RPMI7951 (cell line): ENCODE measurements around the gene UNC13C. TPM values are rescaled to one million over a fixed set of nuclear protein-coding genes. Genes with fewer than 3 reads are reported as not detected.
A peak's percentile ranks its signal among the peaks of the same experiment; 100 is the strongest.

Experiments used
- DNase-seq: peaks from one replicate; pipeline ENCODE4 v3.0.0-alpha.2; 2012; ENCODE audit warnings: low read depth
- total RNA-seq: library from RNA; depleted of rRNA; stranded (reverse); fragments of >200 nt; shearing (Covaris generic); gene quantifications from 2 replicates; pipeline ENCODE4 v1.2.3, GENCODE V29; 2014

UNC13C gene
- total RNA-seq, 1 experiment from 2014 or later = not detected

GRCh38 chr15:54109014-54109413 lies 130.8 kb downstream of the UNC13C start:
- DNase-seq = no peak

- DNase-seq = no peak
These were observed 140.8 kb downstream of the UNC13C start for GRCh38 chr15:54119051-54119450.

GRCh38 chr15:54120949-54121463 lies 142.8 kb downstream of the UNC13C start:
- no peak for DNase-seq

- no peak for DNase-seq
These were observed 149.3 kb downstream of the UNC13C start for GRCh38 chr15:54127574-54127973.

- peak; percentile 28 for DNase-seq
These were observed 153.2 kb downstream of the UNC13C start for GRCh38 chr15:54131410-54131809.

GRCh38 chr15:54149115-54149531 lies 170.9 kb downstream of the UNC13C start:
- peak; percentile 11 for DNase-seq

- DNase-seq = peak; percentile 55
These were observed 172.0 kb downstream of the UNC13C start for GRCh38 chr15:54150255-54150654.

- DNase-seq = peak; percentile 13
These were observed 180.8 kb downstream of the UNC13C start for GRCh38 chr15:54159012-54159411.

GRCh38 chr15:54187325-54187724 lies 209.1 kb downstream of the UNC13C start:
- DNase-seq = no peak

- no peak for DNase-seq
These were observed 219.8 kb downstream of the UNC13C start for GRCh38 chr15:54197995-54198394.

- DNase-seq = no peak
These were observed 228.5 kb downstream of the UNC13C start for GRCh38 chr15:54206586-54207321.

- DNase-seq = no peak
These were observed 230.5 kb downstream of the UNC13C start for GRCh38 chr15:54208786-54209185.

GRCh38 chr15:54212635-54213034 lies 234.4 kb downstream of the UNC13C start:
- no peak for DNase-seq

- DNase-seq = no peak
These were observed 248.2 kb downstream of the UNC13C start for GRCh38 chr15:54226455-54226854.

- no peak for DNase-seq
These were observed 249.3 kb downstream of the UNC13C start for GRCh38 chr15:54227569-54227968.

GRCh38 chr15:54250326-54250725 lies 272.1 kb downstream of the UNC13C start:
- DNase-seq = no peak

- DNase-seq = no peak
These were observed 277.9 kb downstream of the UNC13C start for GRCh38 chr15:54256190-54256589.

GRCh38 chr15:54273928-54274327 lies 295.7 kb downstream of the UNC13C start:
- DNase-seq = no peak

- no peak for DNase-seq
These were observed 299.6 kb downstream of the UNC13C start for GRCh38 chr15:54277834-54278233.

- DNase-seq = no peak
These were observed 302.5 kb downstream of the UNC13C start for GRCh38 chr15:54280726-54281125.

- no peak for DNase-seq
These were observed 304.1 kb downstream of the UNC13C start for GRCh38 chr15:54282228-54282836.

GRCh38 chr15:54288049-54288448 lies 309.8 kb downstream of the UNC13C start:
- DNase-seq = no peak

GRCh38 chr15:54289590-54290136 lies 311.4 kb downstream of the UNC13C start:
- no peak for DNase-seq
